NCI-H345 treated with DMSO at 0.1 percent for 48 hours (cell line): ENCODE data around the gene CIT.

ENCODE experiments used
- DNase-seq: peaks from one replicate; lab custom pipeline; 2025; ENCODE audit not compliant: unreplicated experiment; lab: John Stamatoyannopoulos, UW

CIT gene

DNA sequence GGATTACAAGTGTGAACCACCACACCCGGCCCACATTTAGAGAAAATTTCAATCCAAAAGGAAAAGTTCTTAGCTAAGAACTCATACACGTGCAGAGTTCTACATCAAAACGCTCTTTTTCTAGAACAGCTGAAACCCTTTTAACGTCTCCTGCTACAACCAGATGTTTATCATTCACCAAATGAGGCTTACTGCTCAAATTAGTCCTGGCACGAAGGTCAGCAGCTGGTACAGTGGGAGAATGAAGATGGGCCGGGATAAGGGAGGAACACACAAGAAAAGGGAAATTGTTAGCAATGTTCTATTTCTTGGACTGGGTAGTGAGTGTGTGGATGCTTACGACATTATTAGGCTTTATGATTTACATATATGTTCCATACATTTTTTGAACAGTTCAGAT, 171.9 kb downstream of the CIT start:
- no peak for DNase-seq

DNA sequence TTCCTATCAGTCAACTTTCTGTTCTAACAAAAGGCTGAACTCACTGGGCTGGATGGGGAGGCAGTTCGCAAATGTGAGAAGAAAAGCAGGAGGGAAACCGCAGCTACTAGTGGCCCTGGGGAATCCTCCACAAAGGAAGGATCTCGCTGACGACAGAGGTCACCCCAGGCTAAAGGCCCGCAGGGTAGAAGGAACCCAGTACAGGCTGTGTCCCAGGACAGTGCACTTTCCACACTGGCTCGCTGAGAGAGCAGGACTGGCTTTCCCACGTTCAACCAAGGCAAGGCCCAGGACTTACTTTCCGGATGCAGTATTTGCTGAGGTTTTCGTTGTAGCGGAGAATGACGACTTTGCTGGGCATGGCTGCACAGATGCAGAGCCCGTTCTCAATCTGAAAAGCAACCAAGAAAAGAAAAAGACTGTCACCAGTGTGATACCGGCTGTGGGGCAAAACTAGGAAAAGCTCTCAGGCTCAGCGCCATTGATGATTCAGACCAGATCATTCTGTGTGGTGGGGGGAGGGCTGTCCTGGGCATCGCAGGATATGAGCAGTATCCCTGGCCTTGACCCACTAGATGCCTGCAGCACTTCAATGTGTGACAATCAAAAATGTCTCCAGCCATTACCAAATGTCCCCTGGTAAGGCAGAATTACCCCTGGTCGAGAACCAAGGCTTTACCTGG, 172.9 kb downstream of the CIT start:
- no peak for DNase-seq

DNA sequence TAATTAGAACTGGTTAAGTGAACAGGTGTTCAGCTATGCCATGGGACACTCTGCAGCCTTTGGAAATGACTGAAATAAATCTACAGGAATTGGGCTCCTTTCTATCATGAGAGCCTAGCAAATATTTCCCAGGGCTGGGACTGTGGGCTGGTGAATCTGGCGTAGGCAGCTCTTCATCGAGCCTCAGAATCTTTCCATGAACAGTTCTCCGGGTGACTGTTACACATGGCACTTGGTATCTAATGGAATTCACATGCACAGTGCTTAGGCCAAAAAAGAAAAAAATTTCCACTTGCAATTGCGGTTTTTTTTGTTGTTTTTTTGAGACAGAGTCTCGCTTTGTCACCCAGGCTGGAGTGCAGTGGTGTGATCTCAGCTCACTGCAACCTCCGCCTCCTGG, 177.0 kb downstream of the CIT start:
- DNase-seq: no peak

DNA sequence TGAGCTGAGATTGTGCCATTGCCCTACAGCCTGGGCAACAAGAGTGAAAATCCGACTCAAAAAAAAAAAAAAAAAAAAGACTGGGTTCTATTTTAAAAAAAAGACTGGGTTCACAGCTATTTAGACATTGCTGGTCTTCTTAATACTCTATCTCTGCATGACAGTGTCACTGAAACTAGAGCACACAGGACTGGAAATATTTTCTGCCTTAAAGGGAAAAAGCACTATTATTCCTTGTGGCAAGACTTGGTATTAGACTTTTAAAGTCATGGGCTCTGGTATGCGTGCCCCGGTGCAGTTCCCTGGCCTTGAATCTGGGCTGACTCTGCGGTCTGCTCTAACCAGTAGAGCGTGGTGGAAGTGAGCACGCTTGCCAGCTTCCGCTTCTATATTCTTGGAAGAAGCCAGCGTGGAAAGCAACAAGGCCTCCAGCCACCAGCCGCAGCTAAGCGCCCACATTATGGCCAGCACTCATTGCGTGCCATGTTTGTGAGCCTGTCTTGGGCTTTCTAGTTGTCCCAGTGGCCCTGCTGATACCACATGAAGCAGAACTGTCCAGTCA, 177.8 kb downstream of the CIT start:
- no peak for DNase-seq

DNA sequence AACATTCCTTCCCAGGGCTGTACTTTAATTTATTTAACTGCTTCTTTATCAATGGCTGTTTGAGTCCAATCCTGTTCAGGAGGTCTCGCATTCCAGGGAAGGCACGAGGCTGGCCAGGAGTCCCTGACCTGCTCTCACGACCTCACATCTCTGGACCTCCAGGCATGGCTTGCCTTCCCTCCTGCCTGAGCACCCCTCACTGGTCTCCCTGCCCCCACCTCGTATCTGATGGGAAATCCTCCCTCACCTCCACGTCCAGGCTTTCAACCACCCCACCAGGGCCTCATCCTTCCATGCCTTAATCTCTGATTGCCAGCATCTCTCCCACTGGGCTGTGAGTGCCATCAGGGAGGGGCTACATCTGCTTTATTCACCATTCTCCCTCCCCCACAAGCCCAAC, 180.2 kb downstream of the CIT start:
- no peak for DNase-seq

DNA sequence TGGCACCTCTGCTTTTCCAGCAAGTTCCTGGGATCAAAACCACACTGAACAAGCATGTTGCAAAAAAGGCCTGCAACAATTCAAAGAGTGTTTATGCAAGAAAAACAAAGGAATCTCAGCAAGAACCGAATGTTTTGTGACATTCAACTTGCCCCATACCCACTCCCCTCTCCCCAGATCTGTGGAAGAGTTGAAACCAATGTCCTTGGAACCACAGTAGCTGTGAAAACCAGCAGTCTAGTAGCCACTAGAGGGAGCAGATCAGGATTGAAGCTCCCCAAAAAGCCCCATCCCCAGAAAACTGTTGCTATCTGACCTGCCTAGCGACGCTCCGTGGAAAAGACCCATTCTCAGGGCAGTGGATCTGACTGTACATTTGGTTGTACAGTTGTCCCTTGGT, 182.1 kb downstream of the CIT start:
- DNase-seq: no peak

DNA sequence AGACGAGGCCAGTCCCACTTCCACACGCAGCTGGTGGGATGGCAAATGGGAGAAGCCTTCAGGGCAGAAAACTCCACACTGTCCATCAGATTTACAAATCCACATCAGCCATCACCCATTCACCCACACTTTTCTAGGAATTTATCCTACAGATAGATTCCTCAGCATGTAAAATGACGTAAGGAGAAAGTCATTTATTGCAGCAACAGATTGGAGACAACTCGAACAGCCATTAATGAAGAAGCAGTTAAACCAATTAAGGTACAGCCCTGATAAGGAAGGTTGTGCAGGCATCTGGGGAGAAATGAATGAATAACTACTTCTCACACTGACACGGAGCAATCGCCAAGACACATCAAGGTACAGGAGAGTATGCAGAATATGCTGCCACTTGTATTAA, 183.0 kb downstream of the CIT start:
- DNase-seq: no peak

DNA sequence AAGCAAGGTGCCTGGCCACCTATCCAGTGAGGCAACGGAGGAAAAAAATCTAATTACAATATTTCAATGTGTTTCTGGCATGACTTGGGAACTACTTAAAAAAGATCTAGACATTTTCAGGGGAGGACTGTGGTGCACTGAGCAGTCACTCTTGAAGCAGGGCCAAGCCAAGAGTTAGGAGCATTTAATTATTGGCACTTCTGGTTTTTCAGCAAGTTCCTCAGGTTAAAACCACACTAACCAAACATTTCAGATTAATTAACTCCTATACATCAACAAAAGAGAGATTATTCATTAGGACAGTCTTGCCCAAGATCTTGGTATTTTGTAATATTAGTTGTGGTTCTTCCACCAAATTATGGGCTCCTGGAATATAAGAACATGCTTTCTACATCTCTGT, 183.6 kb downstream of the CIT start:
- DNase-seq: no peak

DNA sequence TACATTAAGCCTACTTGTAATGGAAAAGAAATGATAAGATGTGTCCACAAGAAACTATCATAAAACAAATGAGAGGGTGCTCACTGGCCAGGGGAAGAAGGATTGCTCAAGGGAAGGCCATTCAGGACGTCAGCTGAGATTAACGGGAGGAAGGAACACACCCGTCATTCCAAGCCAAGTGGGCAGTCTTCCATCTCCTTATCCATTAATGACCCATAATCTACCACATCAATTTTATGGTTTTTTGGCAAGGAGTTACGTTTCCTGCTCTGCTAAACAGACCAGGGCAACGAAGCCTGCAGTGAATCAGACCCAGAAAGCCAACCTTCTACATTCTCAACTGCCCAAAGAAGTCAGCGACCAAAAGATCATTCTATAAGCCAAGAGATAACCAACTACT, 184.1 kb downstream of the CIT start:
- DNase-seq: no peak

DNA sequence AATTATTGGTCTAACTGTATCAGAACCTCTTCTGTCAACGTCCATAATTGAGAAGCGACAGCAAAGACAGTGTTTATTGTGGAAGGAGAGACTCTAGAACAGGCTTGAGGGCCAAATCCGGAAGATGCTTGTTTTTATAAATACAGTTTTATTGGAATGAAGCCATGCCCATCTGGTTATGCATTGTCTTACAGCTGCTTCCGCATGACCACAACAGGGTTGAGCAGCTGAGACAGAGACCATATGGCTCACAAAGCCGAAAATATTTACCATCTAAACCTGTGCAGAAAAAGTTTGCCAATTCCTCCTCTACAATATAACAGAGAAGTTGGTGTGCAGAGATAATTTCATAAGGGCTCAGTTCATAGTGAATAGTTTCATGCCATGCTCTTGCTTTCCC, 184.7 kb downstream of the CIT start:
- no peak for DNase-seq

DNA sequence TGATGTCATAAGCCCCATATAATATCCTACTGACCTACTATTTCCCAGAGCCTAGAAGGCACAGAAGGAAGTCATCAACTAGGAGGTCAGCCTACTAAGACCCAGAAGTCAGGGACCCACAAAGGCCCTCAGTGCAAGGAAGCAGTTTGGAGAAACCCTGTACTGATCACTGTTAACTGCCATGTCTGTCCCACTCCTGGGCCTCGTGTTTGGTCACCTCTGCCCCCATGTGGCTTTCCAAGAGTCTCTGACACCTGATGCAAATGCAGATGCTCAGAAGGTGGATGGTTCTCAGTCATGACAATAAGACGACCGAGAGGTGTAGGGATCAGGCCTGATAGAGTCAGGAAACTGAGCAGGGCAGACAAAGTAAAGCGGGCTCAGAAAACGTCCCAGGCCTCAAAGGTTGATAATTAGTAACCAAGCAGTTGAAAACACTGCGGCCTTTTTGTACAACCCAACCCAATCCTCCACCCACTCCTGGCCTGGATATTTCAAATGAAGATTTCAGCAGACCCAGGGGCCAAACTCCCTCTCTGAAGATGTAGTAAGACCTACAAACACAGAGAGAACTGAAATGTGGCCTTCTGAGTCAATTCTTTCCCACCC, 185.8 kb downstream of the CIT start:
- DNase-seq: no peak

DNA sequence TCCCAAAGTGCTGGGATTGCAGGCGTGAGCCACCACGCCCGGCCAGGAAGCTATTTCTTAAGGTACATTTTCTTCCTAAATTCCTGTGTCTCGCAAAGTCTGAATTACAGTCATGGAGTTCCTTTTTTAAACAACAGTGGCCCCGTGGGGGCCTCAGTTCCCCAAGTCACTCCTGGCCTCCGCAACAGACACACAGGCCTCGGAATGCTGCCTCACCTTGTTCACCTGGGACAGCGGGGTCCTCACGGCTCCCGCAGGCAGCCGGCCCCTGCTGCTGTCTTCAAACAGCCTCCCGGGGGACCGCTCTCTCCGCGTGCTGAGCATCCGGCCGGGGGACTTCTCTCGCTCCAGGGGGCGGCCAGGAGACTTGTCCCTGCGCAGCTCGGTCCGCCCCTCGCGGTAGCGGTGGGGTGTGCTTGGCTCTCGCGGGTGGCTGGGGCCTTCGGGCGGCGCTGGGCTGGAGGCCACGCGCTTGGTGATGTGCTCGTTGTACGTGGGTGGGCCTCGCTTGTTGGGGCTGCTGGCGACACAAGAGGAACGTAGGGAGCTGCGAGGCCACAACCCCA, 187.1 kb downstream of the CIT start:
- no peak for DNase-seq

DNA sequence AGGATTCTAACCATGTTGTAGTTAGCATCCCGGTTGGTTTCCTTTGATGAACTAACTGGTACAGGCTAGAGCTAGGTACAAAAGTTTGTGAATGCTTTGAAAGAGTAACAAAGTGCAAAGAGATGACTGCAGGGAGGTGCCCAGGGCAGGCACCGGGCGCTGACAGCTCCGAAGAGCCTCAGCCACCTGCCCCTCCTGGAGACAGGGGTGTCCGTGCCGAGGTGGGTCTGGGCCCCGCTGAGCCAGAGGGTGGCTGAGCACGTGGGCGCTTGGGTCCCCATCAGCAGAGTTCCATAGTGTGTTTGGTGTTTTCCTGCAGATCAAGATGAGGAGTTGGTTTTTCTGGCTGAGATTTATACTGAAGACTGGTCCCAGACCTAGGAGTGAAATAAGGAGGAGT, 189.2 kb downstream of the CIT start:
- no peak for DNase-seq

DNA sequence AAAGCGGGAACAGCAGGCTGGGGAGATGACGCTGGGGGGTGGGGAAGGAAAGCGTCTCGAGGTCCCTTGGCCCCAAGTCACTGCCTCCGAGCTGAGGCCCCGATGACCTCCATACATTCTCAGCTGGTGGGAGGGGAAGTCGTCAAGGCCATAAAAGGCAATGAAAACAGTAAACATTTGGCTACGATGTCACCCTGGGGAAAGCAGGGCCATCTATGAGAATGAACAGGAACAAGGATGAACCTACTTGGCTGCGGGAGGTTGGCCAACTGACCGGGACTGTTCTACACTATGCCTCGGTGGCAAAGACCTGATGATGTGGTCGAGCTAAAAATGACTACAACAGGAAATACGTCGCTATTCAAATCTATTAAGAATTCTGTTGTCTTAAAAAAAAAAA, 189.7 kb downstream of the CIT start:
- no peak for DNase-seq

DNA sequence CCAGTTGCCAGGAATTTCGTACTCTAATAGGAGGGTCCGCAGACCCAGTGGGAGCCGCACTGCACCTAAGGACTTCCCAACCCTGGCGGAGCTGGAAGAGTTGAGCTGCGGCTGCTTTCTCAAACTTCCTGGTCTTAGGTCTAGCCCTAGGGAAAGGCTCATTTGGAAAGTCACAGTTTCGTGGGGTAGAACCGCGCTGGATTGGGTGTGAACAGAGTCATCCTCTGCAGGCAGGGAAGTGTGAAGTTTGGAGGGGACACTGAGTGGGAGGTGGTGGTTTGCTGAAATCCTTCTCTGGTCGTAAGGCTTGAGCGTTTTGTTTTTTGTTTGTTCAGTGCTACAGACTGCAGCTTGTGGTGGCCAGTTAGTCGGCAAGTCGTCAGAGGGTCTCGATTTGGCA, 190.3 kb downstream of the CIT start:
- DNase-seq: no peak

DNA sequence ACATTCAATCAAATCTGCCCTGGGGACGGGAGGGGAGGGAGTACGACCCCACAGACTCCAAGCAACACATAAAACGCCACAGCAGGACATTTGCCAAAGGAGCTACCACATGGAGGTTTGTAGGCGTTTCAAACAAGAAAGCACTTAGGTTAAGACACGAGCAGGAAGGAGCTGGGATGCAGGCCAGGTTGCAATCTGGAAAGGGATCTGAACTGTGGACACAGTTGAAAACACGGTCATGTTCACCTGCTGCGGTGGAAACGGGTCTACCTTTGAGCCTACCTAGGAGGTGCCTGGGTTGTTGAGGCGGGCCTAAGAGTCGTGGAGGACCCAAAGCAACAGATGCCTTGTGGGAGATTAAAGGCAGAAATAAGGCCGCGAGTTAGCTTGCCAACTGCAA, 190.8 kb downstream of the CIT start:
- no peak for DNase-seq

DNA sequence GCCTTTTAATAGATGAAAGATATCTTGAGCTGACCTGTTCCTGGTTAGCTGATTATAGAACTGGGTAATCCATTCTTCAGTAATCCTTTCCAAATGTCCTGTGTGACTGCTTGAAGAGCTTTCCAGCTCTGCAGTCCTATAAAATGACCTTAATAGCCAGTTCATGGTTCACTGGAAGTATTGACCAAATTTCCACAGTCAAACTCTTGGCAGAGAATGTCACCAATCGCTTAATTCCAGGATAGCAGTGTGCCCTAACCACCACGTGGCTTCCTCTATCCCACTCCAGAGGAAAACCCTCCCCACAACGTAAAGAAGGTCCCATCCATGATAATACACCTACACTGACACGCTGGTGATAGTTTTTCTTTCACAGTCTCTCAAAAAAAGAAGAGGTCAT, 191.7 kb downstream of the CIT start:
- no peak for DNase-seq

DNA sequence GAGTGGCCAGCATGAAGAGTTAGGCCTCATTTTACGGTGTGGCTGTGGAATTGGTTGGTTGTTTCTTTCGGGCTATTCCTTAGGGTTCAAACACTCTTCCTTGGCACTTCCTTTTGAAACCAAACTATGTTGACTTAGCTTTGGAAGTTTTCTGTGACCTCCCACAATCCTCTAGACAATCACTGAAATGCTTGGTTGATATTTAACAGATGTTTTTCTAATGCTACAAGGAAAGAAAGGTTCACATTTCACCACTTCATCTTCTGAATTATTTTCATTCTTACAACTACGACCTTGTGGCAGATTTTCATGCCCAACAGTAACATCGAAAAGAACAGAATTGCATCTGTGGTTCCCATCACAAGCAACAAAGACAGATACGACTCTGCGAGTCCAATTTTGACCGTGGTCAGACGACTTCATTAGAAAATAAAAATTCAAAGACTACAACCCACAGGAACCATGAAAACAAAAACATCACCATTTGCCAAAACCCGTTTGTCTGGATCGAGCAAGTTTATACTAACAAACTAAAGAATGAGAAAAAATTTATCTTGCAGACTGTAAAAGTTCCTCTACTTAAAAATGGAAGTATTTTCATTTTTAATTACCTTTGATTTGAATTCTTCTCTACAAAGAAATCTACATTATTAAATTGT, 192.3 kb downstream of the CIT start:
- DNase-seq: no peak

DNA sequence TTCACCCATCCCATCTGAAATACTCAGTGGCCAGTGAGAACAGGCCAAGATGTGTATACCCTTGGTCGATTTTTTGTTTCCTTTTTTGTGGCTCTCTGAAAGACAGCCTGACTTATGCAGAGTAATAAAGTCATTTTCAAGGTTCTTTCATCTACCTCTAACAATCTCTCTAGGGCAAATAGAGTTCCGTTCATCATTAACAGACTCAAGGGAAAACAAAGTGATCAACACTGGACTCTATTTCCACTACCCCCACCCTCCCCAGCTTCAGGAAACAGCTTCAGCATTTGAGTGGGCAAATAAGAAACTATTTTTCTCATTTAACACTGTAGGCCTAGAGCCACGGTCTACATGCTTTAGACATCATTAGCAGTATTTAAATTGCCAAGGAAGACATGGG, 193.3 kb downstream of the CIT start:
- DNase-seq: no peak

DNA sequence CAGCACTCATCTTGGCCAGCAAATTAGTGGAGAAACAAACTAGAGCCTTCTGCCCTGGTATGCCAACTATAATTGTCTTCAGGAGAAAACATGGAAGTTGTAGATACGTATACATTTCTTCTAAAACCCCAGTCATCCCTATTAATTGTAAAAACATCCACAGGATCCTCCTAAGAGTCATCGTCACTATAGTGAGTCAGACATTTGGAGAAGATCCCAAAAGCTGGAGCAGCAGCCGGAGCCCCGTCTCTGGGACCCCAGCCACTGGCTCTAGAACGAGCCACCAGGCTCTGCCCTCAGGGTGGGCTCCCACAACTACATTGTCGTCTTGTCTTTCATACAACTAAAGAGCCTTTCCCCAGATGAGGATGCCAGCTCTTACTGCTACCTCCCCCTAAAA, 193.7 kb downstream of the CIT start:
- no peak for DNase-seq

DNA sequence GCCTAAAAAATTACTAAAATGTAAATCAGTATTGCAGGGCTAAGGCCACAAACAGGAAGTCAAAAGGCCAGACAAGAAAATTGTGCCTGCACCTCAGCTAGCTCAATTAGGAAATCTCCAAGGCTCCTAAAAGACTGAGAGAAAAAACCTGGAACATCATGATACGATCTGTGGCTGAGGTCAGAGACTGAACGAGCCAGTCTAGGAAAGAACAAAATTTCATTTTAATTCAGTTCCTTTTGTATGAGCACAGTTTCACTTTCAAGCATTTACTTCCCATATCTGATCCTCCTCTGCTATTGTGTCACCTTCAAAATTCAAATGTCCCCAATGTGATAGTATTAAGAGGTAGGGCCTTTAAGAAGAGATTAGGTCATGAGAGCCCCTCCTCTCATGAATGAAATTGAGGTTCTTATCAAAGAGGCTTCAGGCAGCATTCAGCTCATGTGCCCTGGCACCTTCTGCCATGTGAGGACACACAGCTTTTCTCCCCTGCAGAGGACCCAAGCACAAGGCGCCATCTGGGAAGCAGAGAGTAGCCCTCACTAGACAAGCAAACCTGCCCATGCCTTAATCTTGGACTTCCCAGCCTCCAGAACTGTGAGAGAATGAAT, 194.4 kb downstream of the CIT start:
- DNase-seq: no peak
